Measurements from ENCODE around the gene FIZ1.
"Not testable (repeated sequence)": the region's sequence is repeated elsewhere in the genome, so short reads cannot be mapped to it uniquely, and the experiment has no call there.

FIZ1 gene

DNA sequence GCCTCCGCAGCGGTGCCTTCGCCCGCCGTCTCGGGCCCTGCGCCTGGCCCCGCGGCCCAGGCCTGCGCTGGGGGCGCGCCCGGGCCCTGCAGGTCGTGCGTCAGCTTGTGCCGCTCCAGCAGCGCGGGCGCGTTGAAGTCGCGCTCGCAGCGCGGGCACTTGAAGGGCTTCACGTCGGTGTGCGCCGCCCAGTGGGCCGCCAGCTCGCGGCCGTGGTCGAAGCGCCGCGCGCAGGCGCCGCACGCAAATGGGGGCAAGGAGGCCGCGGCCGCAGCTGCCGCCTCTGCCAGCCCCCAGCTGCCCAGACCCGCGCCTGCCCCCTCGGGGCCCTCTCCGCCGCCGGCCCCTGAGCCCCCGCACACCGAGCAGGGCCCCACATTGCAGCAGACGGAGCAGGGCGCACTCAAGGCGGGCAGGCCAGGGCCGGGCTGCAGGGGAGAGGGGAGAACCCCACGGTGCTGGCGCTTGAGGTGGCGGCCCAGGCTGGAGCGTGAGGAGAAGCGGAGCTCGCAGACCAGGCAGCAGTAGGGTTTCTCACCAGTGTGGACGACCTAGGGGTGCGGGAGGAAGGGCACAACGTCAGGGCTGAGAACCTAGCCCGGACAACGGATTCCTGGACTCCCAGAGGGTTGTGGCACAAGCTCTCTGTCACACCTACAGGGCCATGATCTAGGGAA lies 6.1 kb downstream of the FIZ1 start:
- DNase-seq = no peak

DNA sequence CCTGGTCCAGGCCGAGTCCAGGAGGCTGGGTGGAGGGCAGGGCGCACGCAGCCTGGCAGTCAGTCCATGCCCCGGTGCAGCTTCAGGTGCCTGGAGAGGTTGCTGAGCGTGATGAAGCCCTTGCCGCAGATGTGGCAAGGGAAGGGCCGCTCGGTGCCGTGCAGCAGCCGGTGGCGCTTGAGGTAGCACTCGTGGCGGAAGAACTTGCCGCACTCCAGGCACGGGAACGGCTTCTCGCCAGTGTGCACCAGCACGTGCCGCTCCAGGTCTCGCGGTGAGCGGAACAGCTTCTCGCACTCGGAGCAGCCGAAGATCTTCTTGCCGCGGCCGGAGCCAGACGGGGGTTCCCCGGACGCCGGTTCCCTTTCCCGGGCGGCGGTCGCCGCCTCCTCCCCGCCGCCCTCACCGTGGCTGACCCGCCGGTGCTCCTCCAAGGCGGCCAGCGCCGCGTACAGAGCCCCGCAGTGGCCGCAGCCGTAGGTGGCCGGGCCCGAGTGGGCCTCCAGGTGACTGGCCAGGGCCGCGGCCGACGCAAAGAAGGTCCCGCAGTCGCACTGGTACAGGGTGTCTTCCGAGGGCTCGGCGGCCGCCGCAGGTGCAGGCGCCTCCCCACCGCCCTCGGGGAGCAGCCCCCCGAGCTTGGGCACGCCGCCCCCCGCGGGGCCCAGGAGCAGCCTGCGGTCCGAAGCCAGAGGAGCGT lies 6.8 kb downstream of the FIZ1 start:
- no peak for DNase-seq

DNA sequence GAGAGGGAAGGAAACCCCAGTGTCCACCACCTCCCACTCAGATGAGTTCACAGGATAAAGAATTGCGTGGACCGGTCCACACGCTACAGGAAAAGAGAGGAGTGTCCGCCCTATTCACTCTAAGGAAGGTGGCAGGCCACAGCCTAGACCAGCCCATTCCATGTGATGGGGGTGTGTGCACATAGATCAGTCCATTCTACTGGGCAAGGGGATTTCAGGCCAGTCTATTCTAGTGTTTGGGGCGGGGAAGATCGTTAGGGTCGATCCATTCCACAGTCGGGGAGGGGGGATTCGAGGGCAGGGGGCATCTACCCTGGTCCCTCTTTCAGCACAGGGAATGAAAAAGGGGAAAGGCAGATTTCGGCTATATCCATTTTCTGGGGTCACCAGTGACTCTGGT lies 7.8 kb downstream of the FIZ1 start:
- DNase-seq = no peak

DNA sequence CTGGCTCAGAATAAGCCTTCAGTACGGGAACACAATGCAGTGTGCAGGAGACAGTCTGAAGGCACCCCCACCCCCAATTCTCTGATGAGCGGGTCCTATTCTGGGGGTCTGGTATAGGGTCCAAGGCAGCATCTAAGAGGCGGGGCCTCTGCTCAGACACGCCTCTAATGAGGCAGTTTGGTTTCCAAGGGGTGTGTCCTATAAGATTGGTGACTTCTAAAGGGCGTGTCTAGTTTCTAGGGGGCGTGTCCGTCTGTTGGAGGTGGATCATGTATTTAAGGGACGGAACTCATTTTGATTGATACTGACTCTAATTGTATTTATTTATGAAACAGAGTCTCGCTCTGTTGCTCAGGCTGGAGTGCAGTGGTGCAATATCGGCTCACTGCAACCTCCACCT lies 8.7 kb downstream of the FIZ1 start:
- no peak for DNase-seq

DNA sequence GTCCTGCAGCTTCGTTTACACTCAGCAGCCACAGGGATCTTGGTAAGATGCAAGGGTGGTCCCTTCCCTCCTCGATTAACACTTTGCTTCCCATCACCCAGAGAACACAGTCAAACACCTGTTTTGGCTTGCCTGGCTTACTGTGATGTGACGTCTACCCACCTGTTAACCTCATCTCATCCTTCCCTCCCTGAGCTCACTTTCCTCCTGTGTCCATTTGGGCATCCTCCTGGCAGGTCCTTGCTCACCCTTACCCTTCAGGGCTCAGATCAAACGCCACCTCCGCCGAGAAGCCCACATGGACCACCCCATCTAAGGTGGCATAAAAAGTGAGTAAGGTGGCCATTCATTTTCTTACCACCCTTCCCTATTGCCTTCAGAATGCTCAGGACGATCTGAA lies 9.2 kb downstream of the FIZ1 start:
- DNase-seq = no peak

DNA sequence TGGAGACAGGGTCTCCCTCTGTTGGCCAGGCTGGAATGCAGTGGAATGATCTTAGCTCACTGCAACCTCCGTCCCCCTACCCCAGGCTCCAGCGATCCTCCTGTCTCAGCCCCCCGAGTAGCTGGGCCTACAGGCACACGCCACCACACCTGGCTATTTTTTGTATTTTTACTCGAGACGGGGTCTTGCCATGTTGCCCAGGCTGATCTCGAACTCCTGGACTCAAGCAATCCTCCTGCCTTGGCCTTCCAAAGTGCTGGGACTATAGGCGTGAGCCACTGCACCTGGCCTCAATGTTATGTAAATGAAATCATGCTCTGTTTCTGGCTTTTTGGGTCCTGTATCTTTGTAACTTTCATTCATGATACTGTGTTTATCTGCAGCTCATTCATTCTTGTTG lies 10.6 kb downstream of the FIZ1 start:
- DNase-seq = no peak

DNA sequence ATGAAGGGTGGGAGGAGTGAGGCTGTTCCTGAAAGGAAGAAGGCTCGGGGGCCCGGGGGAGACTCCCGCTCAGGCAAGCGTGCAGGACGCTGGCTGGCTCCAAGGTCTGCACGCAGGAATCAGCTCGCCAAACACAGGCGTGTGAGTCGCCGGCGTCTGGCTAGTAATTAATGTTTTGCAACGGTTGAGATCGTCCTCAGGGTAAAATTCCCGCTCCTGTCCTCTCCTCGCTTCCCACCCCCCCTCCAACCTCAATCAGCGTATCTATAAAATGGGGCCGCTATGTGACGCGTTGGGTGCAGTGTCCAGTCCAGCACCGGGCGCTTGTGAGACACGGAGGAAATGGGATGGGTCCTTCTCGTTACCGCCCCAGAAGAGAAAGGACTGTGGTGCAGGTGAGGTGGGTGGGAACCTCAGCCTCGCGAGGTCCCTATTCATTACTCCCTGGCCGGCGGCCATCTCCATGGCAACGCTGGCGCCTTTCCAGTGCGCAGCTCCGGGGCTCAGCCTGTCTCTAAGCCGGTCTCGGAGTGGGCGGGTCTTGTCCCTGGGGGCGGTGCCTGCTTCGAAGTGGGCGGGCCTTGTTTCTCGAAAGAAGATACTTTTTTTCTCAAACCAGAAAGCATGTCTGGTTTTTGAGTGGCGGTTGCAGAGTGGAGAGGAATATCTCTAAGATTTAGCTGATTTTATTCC lies 12.2 kb downstream of the FIZ1 start:
- peak; percentile 93 to 95 for DNase-seq

DNA sequence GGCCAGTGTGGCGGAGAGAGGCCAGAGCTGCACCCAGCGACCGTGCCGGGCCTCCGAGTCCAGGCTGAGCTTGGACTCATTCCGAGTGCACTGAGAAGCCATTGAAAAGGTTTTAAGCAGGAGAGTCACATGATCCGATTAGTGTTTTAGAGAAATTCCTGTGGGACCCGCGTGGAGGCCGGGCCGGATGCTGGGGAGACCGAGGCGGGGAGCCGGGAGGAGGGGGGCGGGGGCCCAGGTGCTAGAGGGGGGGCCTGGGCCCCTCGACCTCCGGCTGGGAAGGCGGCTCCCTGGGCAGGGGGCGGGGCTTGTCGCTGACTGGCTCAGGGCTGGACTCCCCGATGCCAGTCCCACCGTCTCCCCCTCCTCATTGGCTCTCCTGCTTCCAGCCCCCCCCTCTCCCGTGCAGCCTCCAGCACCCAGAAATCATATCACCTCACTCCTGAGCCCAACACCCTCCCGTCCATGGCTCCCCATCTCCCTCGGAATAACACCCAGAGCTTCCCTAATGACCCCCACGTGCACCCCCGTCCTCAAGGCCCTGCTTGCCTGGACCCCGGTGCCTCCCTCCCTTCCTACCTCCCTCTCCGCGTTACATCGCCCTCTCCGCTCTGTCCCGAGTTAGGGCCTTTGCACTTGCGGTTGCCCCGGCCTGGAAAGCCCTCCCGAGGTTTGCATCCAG lies 13.5 kb downstream of the FIZ1 start:
- peak; percentile 36 to 43 for DNase-seq

DNA sequence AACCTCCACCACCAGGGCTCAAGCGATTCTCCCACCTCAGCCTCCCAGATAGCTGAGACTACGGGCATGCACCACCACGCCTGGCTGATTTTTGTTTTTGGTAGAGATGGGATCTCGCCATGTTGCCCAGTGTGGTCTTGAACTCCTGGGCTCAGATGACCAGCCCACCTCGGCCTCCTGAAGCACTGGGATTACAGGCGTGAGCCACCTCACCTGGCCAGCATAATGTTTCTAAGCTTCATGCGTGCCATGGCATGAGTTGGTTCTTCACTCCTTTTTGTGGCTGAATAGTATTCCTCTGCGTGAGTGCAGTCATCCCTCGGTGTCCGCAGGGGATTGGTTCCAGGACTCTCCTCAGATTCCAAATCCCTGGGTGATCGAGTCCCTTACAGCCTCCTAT lies 14.4 kb downstream of the FIZ1 start:
- no peak for DNase-seq

DNA sequence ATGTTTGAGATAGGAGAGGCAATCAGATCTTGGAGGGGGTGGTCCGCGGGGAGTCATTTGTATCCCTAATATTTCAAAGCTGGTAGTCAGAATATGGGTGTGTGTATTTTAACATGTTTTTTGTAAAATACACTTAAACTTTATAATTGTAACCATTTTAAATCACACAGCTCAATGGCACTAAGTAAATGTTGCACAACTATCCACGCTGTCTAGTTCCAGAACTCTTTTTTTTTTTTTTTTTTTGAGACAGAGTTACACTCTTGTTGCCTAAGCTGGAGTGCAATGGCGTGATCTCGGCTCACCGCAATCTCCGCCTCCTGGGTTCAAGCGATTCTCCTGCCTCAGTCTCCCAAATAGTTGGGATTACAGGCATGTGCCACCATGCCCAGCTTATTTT lies 15.4 kb downstream of the FIZ1 start:
- DNase-seq = not testable (repeated sequence)

DNA sequence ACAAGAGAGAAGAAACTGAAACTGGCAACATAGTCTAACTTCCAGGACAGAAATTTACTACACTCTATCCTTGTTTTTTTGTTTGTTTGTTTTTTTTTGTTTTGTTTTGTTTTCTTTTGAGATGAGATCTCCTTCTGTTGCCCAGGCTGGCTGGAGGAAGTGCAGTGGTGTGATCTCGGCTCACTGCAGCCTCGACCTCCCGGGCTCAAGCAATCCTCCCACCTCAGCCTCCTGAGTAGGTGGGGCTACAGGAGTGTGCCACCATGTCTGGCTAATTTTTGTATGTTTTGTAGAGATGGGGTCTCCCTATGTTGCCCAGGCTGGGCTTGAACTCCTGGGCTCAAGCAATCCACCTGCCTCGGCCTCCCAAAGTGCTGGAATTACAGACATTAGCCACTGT lies 17.0 kb downstream of the FIZ1 start:
- not testable (repeated sequence) for DNase-seq

DNA sequence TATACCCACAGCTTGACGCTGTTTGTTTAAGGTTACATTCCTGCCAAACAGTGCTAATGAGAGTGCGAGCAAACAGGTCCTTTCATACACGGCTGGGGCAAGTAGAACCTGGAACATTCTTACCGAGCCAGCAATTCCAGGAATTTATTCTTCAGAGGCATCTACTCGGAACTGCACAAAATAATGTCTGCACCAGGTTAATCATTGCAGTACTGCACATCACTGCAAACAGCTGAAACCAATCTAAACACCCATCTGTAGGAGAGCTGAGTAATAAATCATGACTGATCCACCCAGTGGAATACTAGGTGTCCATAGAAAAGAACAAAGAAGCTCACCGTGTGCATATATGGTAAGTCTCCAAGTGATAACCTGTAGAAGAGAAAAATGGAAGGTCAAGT lies 17.5 kb downstream of the FIZ1 start:
- DNase-seq = no peak

DNA sequence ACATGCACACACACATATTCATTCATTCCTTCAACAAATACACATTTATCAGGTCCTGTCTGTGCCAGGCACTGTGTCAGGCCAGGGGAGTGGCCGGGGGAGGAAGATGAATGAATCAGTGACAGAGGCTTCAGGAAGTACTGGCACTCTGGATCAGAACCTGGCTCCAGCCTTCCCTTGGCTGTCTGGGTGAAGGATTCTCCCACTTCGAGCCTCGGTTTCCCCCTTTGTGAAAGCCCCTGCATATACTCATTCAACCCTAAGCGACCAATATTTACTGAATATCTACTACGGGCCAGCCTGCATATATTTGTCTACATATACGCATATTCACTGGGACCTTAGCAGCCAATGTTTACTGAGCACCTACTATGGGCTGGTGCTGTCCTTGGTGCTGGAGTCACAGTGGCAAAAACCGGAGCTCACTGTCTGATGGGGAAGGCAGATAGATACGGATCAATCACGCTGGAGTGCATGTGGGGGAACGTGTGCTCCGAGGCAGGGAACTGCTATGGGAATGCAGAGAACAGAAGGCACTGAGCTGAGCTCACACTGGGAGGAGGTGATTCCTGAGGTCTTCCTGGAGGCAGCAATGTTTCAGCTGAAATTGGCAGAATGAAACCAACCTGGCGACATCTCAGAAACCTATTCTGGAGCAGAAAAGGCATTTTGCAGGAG lies 18.0 kb downstream of the FIZ1 start:
- DNase-seq = peak in 1 of 2 donors; percentile 28

- DNase-seq = peak; percentile 71 to 82
Observed at GRCh38 chr19:55580628-55581144, 18.6 kb downstream of the FIZ1 start, which contains the start of gene ZNF579. Gene ZNF579, minus strand, starts transcription at chr19:55580848. Its CDS starts 1,209 bp downstream, at chr19:55579639.

DNA sequence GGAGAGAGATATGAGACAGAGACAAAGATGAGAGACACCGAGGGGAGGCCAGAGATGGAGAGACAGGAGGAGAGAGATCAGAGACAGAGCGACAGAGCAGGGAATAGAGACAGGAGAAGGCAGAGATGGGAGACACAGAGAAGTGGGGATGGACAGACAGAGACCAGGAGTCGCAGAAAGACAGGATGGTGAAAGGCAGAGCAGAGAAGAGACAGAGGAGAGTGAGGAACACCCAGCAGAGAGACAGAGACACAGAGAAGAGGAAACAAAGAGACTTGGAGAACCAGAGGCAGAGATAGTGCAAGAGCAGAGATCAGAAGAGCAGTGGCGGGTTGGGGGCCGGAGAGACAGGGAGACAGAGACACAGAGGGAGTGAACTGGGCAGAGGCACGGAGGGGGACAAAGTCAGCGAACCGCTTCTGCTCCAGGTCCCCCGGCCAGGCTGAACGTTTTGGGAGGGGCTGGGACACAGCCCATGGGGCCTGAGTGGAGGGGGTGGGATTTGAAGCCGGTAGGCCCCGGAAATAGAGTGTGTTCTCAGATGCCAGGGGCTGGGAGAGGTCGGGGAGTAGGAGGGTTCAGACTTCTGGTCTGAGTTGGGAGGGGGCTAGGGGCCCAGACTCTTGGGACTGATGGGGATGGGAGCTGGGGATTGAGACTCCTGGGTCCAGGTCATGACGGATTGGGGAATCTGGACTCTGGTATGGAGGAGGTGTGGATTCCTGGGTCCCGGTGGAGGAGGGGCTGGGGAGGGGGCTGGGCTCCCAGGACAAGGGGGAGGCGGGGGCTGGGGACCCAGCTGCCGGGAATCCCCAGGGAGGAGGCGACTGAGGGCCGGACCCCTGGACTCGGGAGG lies 19.3 kb downstream of the FIZ1 start:
- DNase-seq = no peak

GRCh38 chr19:55578761-55579747 lies 20.3 kb downstream of the FIZ1 start:
- no peak for DNase-seq

GRCh38 chr19:55578031-55578760 lies 21.1 kb downstream of the FIZ1 start:
- no peak for DNase-seq

DNA sequence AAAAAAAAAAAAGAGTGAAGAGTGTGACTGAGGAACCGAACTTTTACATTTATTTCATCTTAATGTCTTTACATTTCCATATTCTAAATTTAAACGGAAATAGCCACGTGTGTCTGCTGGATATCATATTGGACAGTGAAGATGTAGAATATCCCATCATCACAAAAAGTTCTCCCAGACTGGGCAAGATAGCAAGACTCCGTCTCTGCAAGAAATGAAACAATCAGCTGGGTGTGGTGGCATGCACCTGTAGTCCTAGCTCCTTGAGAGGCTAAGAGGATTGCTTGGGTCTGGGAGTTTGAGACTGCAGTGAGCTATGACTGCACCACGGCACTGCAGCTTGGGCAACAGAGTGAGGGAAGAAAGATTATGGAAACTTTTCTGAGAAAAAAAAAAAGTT lies 22.6 kb downstream of the FIZ1 start:
- DNase-seq = no peak

GRCh38 chr19:55573929-55574328 lies 25.4 kb downstream of the FIZ1 start:
- DNase-seq = not testable (repeated sequence)

- not testable (repeated sequence) for DNase-seq
Observed at GRCh38 chr19:55569477-55569876, 29.8 kb downstream of the FIZ1 start.

All from CD4-positive, alpha-beta T cell treated with Interferon alpha-2 for 1 hour (primary cell).